H4 (cell line): Measurements from ENCODE around the gene ESR2. TPM values are rescaled to one million over a fixed set of nuclear protein-coding genes. Genes with fewer than 3 reads are reported as not detected.
"Not testable (repeated sequence)": the region's sequence is repeated elsewhere in the genome, so short reads cannot be mapped to it uniquely, and the experiment has no call there.

Experiments
- DNase-seq: peaks from one replicate; pipeline ENCODE4 v3.0.0-alpha.2; 2015; ENCODE audit warnings: low spot score
- total RNA-seq: library from RNA; depleted of rRNA; stranded (reverse); fragments of >200 nt; shearing (Covaris generic); gene quantifications from 2 replicates; pipeline ENCODE4 v1.2.3, GENCODE V29; 2014; rRNA removed

Gene ESR2
- total RNA-seq, 1 experiment from 2014 or later = not detected

- DNase-seq = no peak
These were observed 254.1 kb downstream of the ESR2 start for GRCh38 chr14:64040044-64040443.

DNA sequence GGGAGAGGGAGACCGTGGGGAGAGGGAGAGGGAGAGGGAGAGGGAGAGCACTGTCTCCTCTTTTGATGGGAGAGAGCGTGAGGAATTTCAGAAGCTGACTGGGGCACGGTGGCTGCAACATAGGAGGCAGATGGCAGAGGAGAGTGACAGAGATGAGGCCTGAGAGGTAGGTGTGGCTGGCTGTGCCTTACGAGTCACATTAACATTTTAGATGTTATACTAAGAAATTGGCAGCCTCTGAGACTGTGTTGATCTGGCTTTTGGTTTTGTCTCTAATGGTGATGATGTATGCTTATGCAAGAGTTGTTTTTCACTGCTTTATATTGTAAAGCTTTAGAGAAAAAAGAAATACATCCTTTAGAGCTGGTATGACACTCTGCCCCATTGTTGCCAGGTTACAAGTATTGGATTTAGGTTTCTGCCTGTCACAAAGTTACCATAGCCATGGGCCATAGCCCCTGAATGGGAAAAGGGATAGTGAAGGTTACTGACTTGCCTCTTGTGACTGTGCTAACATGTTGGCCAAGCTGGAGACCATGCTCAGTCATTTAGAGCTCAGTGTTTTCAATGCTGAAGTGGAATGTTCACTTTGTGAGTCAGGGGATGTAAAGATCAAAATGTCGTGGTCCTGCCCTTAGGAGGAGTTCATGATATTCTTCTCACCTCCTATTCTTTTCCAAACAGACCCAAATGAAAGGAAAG is 255.2 kb downstream of the ESR2 start:
- no peak for DNase-seq

DNA sequence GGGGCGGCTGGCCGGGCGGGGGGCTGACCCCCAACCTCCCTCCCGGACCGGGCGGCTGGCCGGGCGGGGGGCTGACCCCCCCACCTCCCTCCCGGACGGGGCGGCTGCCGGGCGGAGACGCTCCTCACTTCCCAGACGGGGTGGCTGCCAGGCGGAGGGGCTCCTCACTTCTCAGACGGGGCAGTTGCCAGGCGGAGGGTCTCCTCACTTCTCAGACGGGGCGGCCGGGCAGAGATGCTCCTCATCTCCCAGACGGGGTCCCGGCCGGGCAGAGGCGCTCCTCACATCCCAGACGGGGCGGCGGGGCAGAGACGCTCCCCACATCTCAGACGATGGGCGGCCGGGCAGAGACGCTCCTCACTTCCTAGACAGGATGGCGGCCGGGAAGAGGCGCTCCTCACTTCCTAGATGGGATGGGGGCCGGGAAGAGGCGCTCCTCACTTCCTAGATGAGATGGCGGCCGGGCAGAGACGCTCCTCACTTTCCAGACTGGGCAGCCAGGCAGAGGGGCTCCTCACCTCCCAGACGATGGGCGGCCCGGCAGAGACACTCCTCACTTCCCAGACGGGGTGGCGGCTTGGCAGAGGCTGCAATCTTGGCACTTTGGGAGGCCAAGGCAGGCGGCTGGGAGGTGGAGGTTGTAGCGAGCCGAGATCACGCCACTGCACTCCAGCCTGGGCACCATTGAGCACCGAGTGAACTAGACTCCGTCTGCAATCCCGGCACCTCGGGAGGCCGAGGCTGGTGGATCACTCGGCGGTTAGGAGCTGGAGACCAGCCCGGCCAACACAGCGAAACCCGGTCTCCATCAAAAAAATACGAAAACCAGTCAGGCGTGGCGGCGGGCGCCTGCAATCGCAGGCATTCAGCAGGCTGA is 256.1 kb downstream of the ESR2 start:
- not testable (repeated sequence) for DNase-seq

DNA sequence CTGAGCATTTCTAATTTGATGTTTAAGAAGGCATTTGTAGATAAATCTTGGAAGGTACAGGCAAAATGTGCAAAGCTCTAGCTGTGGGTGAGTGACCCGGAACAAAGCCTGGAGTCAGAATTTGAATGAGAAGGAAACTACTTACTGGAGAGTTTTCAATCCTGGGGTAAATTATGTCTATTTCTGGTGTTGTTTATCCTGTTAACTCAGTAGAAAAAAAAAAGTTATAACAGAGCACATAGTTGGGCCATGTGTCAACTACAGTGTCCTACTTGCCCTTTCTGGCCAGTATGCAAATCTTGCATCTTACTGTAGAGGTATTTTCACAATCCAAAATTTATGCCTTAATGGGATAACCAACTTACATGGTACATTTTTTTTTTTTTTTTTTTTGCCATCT is 259.0 kb downstream of the ESR2 start:
- DNase-seq = no peak

Other genes starting within 250 kb of the ESR2 start
- gene MTHFD1, start 94.0 kb upstream of the ESR2 start, total RNA-seq = 38.0 and 57.8 TPM in 2 replicates
- gene AKAP5, start 171.1 kb upstream of the ESR2 start, total RNA-seq = 0.81 and 1.5 TPM in 2 replicates
- gene ZBTB25, start 209.5 kb upstream of the ESR2 start, total RNA-seq = 2.3 and 2.6 TPM in 2 replicates
- gene ZBTB1, start 210.4 kb upstream of the ESR2 start, total RNA-seq = 32.6 and 34.7 TPM in 2 replicates
- 3.7 and 3.8 TPM in 2 replicates for gene HSPA2, start 246.4 kb upstream of the ESR2 start, total RNA-seq